DND-41 (cell line): ENCODE measurements around the gene LDLRAP1.
"Not testable (repeated sequence)": the region's sequence is repeated elsewhere in the genome, so short reads cannot be mapped to it uniquely, and the experiment has no call there.

Source experiments
- ATAC-seq: fragments of 200-7000 bp; cut with Tn5 transposase; 3 replicates; pipeline ENCODE4 v1.9.1; 2021; ENCODE audit warnings: low read depth; ENCODE audit not compliant: insufficient read depth
- DNase-seq: peaks from one replicate; pipeline ENCODE4 v3.0.0-alpha.2; 2020
- H2AFZ ChIP-seq: 2 replicates; pipeline ENCODE4 v1.6.0; 2012; ENCODE audit warnings: low read depth, low read length
- H3K27ac ChIP-seq: 2 replicates; pipeline ENCODE4 v1.5.1; 2012; ENCODE audit warnings: low read length, inconsistent platforms
- H3K27me3 ChIP-seq: fragments of 200-600 bp; sonication (generic); 2 replicates; pipeline ENCODE4 v1.6.0; 2012; ENCODE audit warnings: low read length, mild to moderate bottlenecking, inconsistent platforms; ENCODE audit not compliant: insufficient read depth, poor library complexity
- H3K36me3 ChIP-seq: 2 replicates; pipeline ENCODE4 v1.5.1; 2012; ENCODE audit warnings: low read length, inconsistent platforms; ENCODE audit not compliant: insufficient read depth
- H3K4me1 ChIP-seq: 2 replicates; pipeline ENCODE4 v1.5.1; 2012; ENCODE audit warnings: mild to moderate bottlenecking, low read length; ENCODE audit not compliant: insufficient read depth
- H3K4me2 ChIP-seq: 2 replicates; pipeline ENCODE4 v1.6.0; 2012; ENCODE audit warnings: mild to moderate bottlenecking, moderate library complexity, low read length, inconsistent platforms; ENCODE audit not compliant: insufficient read depth
- H3K4me3 ChIP-seq, 2 experiments: fragments of 200-600 bp in 1 of 2; shearing (Covaris generic) in 1 of 2; 2 replicates each; pipeline ENCODE4 v1.5.1; 2012 to 2016; ENCODE audit warnings: inconsistent platforms in 2 of 2, low read length in 2 of 2, mild to moderate bottlenecking in 2 of 2, low read depth in 1 of 2, moderate library complexity in 1 of 2
- H3K79me2 ChIP-seq: 2 replicates; pipeline ENCODE4 v1.6.0; 2012; ENCODE audit warnings: low read length, inconsistent platforms; ENCODE audit not compliant: insufficient read depth
- H3K9ac ChIP-seq: 2 replicates; pipeline ENCODE4 v1.6.0; 2012; ENCODE audit warnings: low read depth, mild to moderate bottlenecking, inconsistent platforms, low read length, moderate library complexity
- H3K9me3 ChIP-seq: 2 replicates; pipeline ENCODE4 v1.5.1; 2012; ENCODE audit warnings: low read length, moderate library complexity, mild to moderate bottlenecking, inconsistent platforms; ENCODE audit not compliant: insufficient read depth, severe bottlenecking
- H4K20me1 ChIP-seq: 2 replicates; pipeline ENCODE4 v1.6.0; 2012; ENCODE audit warnings: low read length; ENCODE audit not compliant: insufficient read depth
- EZH2 ChIP-seq: IDR thresholded peaks from 3 replicates; pipeline ENCODE4 v1.6.1; 2012; ENCODE audit warnings: borderline replicate concordance, low read depth, mild to moderate bottlenecking, moderate library complexity, low read length, inconsistent platforms; ENCODE audit not compliant: severe bottlenecking
- TF ChIP-seq, protein P1 (sequence below): IDR thresholded peaks from 2 replicates; pipeline ENCODE4 v1.5.1; 2012; ENCODE audit warnings: borderline replicate concordance, low read length, moderate library complexity, mild to moderate bottlenecking; ENCODE audit not compliant: poor library complexity, severe bottlenecking; ENCODE audit errors: extremely low read depth

The LDLRAP1 gene

GRCh38 chr1:25590096-25590824, 46.9 kb downstream of the LDLRAP1 start:
- H3K4me3 ChIP-seq = no peak overlapping the region
- H3K4me1 ChIP-seq = no peaks in the 10 kb centered on the region
- no peaks in the 10 kb centered on the region for H3K9me3 ChIP-seq
- H3K4me2 ChIP-seq = no peak overlapping the region
- DNase-seq (no peak), ATAC-seq (no peak)
- no peak overlapping the region for H2AFZ ChIP-seq
- TF ChIP-seq, protein P1, sequence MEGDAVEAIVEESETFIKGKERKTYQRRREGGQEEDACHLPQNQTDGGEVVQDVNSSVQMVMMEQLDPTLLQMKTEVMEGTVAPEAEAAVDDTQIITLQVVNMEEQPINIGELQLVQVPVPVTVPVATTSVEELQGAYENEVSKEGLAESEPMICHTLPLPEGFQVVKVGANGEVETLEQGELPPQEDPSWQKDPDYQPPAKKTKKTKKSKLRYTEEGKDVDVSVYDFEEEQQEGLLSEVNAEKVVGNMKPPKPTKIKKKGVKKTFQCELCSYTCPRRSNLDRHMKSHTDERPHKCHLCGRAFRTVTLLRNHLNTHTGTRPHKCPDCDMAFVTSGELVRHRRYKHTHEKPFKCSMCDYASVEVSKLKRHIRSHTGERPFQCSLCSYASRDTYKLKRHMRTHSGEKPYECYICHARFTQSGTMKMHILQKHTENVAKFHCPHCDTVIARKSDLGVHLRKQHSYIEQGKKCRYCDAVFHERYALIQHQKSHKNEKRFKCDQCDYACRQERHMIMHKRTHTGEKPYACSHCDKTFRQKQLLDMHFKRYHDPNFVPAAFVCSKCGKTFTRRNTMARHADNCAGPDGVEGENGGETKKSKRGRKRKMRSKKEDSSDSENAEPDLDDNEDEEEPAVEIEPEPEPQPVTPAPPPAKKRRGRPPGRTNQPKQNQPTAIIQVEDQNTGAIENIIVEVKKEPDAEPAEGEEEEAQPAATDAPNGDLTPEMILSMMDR = peak; percentile 5
- no peak for TF ChIP-seq EZH2
- H4K20me1 ChIP-seq = no peaks in the 10 kb centered on the region; the same call in 1 of the 2 replicates
- H3K9ac ChIP-seq = no peak overlapping the region
- no peaks in the 10 kb centered on the region for H3K36me3 ChIP-seq
- H3K79me2 ChIP-seq = no peaks in the 10 kb centered on the region
- H3K27me3 ChIP-seq = no peaks in the 10 kb centered on the region
- H3K27ac ChIP-seq = no peak overlapping the region

GRCh38 chr1:25593861-25594260, 50.5 kb downstream of the LDLRAP1 start:
- no peak overlapping the region for H3K4me3 ChIP-seq
- no peaks in the 10 kb centered on the region for H3K4me1 ChIP-seq
- H3K27ac ChIP-seq = no peak overlapping the region
- no peaks in the 10 kb centered on the region for H3K36me3 ChIP-seq
- no peak for ATAC-seq
- no peak for TF ChIP-seq EZH2
- TF ChIP-seq, protein P1 = no peak
- H4K20me1 ChIP-seq = no peaks in the 10 kb centered on the region; the same call in 1 of the 2 replicates
- no peaks in the 10 kb centered on the region for H3K79me2 ChIP-seq
- H3K27me3 ChIP-seq = peaks cover 5% of the 10 kb centered on the region
- no peaks in the 10 kb centered on the region for H3K9me3 ChIP-seq
- H2AFZ ChIP-seq = no peak overlapping the region
- no peak overlapping the region for H3K4me2 ChIP-seq
- DNase-seq = no peak
- H3K9ac ChIP-seq = no peak overlapping the region

DNA sequence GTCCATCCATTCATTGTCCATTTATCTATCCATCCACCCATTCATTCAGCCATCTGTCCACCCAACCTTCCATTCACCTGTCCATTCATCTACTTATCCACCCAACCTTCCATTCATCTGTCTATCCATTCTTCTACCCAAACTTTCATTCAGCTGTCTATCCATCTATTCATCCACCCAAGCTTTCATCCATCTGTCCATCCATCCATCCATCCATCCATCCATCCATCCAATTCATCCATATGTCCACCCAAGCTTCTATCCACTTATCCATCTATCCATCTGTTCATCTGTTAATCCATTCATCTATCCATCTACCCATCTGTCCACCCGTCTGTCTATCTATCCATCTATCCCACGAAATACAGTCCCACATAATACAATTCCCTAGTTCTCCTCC, 51.6 kb downstream of the LDLRAP1 start:
- Histone ChIP-seq H2AFZ (no peak overlapping the region), H3K4me2 (no peak overlapping the region), H3K79me2 (no peaks in the 10 kb centered on the region), H4K20me1 (no peaks in the 10 kb centered on the region; the same call in 1 of the 2 replicates), H3K27me3 (peaks cover 9% of the 10 kb centered on the region), H3K4me1 (no peaks in the 10 kb centered on the region), H3K9ac (no peak overlapping the region), H3K36me3 (no peaks in the 10 kb centered on the region), H3K4me3 (no peak overlapping the region), H3K27ac (no peak overlapping the region), H3K9me3 (no peaks in the 10 kb centered on the region)
- DNase-seq (no peak), ATAC-seq (no peak)
- TF ChIP-seq, protein P1 = no peak
- TF ChIP-seq EZH2 = no peak

GRCh38 chr1:25596641-25597040, 53.2 kb downstream of the LDLRAP1 start:
- not testable (repeated sequence) for H3K27ac ChIP-seq, H3K9ac ChIP-seq, H3K4me3 ChIP-seq, H2AFZ ChIP-seq, H4K20me1 ChIP-seq, H3K36me3 ChIP-seq, H3K79me2 ChIP-seq, DNase-seq, H3K4me2 ChIP-seq, H3K4me1 ChIP-seq, H3K9me3 ChIP-seq, ATAC-seq
- peaks cover 13% of the 10 kb centered on the region for H3K27me3 ChIP-seq
